OCI-LY7 (cell line): ENCODE data around the gene SLC4A3.

Source experiments
- CTCF ChIP-seq: fragments of 200-600 bp; sonication (generic); conservative IDR thresholded peaks from 2 replicates; pipeline ENCODE4 v1.5.1; 2014; ENCODE audit warnings: mild to moderate bottlenecking, antibody characterized with exemption, low read length, moderate library complexity, mixed read lengths
- EZH2phosphoT487 ChIP-seq: fragments of 200-600 bp; sonication (generic); IDR thresholded peaks from 2 replicates; pipeline ENCODE4 v1.6.1; 2018; ENCODE audit warnings: low read depth, borderline replicate concordance, mild to moderate bottlenecking, mixed run types, antibody characterized with exemption, low read length, moderate library complexity, mixed read lengths

GRCh38 chr2:219593154-219593553 is 34.3 kb upstream of the SLC4A3 start:
- TF ChIP-seq CTCF (no peak), EZH2phosphoT487 (no peak)
